Activated CD8-positive, alpha-beta memory T cell treated with anti-CD3 and anti-CD28 coated beads for 48 hours (primary cell): Measurements from ENCODE around the gene TRIM29.

Experiments used
- DNase-seq, 3 experiments: peaks; one replicate each; pipeline ENCODE4 v3.0.0-alpha.2; 2020; ENCODE audit warnings: low read depth in 2 of 3, low spot score in 2 of 3

TRIM29 gene

GRCh38 chr11:120139316-120140069, 1.6 kb upstream of the TRIM29 start:
- DNase-seq = no peak

DNA sequence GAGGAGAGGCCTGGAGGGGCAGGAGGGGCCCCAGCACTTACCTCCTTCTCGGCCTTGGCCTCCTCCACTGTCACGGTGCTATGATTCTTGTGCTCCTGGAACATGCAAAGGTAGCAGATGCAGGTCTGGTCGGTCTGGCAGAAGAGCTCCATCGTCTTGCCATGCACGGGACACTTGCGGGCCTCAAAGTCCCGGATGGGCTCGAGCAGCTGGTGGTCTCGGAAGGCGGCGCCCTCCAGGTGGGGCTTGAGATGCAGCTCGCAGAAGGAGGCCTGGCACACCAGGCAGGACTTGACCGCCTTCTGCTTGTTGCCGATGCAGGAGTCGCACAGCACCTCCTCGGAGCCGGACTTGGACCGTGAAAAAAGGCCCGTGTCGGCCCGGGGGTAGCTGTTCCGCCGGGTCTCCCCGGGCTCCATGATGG, 714 bp downstream of the TRIM29 start:
- DNase-seq = no peak

GRCh38 chr11:120136356-120136755, 1.6 kb downstream of the TRIM29 start:
- no peak for DNase-seq

- no peak for DNase-seq
Observed at GRCh38 chr11:120135838-120136237, 2.1 kb downstream of the TRIM29 start.

DNA sequence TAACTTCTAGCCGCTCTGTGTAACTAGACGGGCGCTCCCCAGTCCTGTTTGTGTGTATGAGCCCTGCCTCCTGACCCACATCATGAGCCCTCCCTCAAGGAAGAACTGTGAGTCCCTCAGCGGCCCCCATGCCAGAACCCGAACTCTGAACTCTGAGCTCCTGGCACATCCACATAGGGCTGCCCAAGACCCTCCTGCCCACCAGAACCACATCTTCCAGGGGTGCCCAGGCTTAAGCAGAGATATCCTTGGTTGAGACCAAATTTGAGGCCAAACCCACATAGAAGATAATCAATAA, 3.0 kb downstream of the TRIM29 start:
- DNase-seq = no peak

GRCh38 chr11:120134106-120134930, 3.6 kb downstream of the TRIM29 start:
- DNase-seq = no peak

DNA sequence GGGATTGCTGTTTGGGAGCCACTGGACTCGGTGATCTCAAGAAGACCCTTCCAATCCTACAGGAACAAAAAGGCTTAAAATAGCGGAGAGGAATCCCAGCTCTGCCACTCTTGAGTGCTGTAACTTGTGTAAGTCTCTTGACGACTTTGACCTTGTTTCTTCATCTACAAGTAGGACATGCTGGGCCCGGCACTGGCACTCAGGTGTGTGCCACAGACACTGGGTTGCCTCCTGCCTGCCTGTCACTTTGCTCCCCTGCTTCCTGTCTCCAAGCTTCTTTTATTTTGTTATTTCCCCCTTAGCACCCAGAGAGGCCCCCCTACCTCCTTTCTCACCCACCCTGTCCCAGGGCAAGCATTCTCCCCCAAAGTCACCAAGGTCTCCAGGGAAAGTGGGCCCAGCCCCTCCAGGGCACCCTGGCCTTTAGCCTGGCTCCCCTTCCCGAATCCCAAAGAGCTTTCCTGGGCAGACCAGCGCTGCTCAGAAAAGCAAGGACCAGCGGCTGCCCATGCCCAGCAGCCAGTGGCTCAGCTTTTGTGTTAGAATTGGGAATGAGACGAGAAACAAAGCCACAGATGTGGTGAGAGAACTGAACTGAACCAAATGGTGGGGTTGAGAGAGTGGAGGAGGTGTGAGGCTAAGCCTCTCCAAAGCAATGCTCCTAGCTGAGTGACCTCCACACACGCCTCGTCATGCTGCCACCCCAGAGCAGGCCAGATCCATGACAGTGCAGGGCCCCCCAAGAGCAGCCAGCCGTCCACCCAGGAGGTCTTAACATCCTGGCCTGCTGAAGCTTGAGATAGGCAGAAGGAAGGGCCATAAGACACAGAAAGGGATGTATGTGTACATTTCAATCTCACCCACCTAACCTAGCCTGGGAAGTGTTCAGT, 4.5 kb downstream of the TRIM29 start:
- no peak for DNase-seq

GRCh38 chr11:120132645-120133185, 5.2 kb downstream of the TRIM29 start:
- no peak for DNase-seq

- no peak for DNase-seq
Observed at GRCh38 chr11:120131941-120132644, 5.8 kb downstream of the TRIM29 start.

- no peak for DNase-seq
Observed at GRCh38 chr11:120130991-120131760, 6.7 kb downstream of the TRIM29 start.

- DNase-seq = no peak
Observed at GRCh38 chr11:120130176-120130980, 7.5 kb downstream of the TRIM29 start.

DNA sequence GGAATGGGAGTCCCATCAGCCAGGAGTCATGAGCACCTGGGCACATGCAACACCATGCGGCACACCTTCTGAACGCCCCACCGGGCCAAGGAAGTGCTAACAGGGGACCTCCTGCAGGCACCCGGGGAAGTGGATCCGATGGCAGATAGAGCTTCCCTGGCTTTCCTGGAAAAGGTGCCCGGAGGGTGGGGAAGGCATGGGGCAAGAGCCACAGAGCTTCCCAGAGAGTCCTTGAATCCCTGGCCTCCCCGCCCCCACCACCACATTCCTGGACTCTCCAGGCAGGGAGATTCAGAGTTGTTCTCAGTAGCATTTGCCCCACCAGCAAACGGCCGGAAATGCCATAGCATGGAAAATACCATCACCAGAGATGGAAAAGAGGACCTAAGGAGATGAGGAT, 8.3 kb downstream of the TRIM29 start:
- DNase-seq = no peak

GRCh38 chr11:120128392-120129119, 9.4 kb downstream of the TRIM29 start:
- DNase-seq = no peak

GRCh38 chr11:120127236-120127635, 10.7 kb downstream of the TRIM29 start:
- no peak for DNase-seq

GRCh38 chr11:120126620-120127019, 11.3 kb downstream of the TRIM29 start:
- DNase-seq = no peak

DNA sequence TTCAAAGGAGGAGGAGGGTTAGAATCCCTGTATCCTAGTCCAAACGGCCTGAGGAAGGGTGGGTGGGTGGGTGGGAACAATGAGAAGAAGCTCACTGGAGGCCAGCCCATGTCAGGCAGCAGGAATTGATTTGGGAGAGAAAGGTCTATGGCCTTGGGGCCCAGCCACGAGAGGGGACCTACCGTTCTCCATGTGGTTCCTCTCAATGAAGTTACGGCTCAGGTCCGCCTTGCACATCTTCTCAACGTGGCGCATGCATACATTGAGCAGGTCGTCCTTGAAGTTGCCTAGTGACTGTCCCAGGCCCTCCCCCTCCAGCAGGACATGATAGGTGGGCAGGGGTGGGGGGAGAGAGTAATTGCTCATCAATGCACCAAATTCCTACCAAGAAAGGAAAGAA, 12.4 kb downstream of the TRIM29 start:
- no peak for DNase-seq

DNA sequence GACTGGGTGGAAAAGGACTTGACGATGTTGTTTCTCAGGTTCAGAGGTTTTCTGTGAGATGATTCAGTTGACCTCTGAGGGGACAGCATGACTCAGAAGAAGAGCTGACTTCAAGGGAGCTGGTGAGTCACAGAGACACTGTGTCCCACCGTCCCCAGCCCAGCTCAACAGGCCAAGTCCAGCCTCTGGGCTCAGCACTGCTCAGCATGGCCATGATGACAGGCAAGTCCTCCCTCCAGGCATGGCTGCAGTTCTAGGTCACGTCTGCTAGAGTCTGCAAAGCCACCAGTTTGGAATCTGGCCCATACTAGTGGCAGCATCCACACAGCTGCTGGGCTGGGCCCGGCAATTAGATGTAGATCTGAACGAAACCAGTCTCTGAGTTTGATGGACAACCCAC, 12.9 kb downstream of the TRIM29 start:
- DNase-seq = no peak

DNA sequence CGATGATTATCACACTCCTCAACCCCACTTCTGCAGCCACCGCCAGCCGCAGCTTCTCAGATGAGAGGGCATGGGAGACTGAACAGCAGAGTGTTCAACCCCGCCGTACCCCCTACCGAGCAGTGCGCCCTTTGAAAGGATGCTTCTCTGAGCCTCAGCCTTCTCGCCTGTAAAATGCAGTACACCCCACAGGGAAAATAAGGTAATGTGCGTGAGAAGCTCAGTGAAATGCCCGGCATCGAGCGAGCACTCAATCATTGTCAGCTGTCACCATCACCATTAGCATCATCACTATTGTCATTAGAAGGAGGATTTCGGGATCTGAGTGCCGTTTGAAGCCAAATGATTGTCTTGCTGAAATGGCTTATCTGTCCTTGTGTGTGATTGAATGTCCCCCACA, 13.6 kb downstream of the TRIM29 start:
- no peak for DNase-seq

DNA sequence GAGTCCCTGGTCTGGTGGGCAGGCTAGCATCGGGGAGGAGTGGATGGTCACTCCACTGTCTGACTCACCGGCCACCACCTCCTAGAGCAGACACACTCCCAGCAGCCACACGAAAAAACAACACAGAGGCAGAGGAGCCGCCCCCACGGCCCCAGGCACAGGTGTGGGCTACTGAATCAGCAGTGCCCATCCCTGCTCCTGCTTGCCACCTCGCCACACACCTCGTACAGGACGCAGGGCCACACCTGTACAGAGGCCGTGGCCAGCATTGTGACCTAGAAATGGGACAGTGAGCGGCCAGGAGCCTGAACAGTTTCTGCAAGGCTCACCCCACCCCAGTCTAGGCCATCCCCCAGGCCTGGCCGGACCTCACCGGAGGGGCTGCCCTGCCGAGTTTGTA, 14.0 kb downstream of the TRIM29 start:
- no peak for DNase-seq
